Right cardiac atrium (tissue), 5 donors: Measurements from ENCODE around the gene ARSB. TPM values are rescaled to one million over a fixed set of nuclear protein-coding genes. Genes with fewer than 3 reads are reported as not detected.

Experiments
- ATAC-seq, 2 donors: fragments of 200-7000 bp; cut with Tn5 transposase; one replicate each; pipeline versions ENCODE4 v1.8.0 to v1.9.1; 2020; ENCODE audit warnings: moderate library complexity in 2 of 2, mild to moderate bottlenecking in 1 of 2
- DNase-seq, 3 donors: peaks; one replicate each; pipeline ENCODE4 v3.0.0-alpha.2; 2020
- H3K27ac ChIP-seq: one replicate; pipeline ENCODE4 v1.5.1; 2013; ENCODE audit warnings: mild to moderate bottlenecking, low read length, control low read depth, moderate library complexity
- H3K27me3 ChIP-seq: one replicate; pipeline ENCODE4 v1.6.1; 2013; ENCODE audit not compliant: control insufficient read depth, insufficient read depth
- H3K4me1 ChIP-seq: one replicate; pipeline ENCODE4 v1.6.1; 2013; ENCODE audit warnings: low read length; ENCODE audit not compliant: control insufficient read depth, insufficient read depth
- H3K4me3 ChIP-seq: one replicate; pipeline ENCODE4 v1.5.1; 2013; ENCODE audit warnings: low read length, control low read depth
- H3K9me3 ChIP-seq: one replicate; pipeline ENCODE4 v1.6.1; 2013; ENCODE audit warnings: low read length; ENCODE audit not compliant: control insufficient read depth
- WGBS: extraction: QIAGEN DNeasy Blood & Tissue Kit; methylation state at CpG from one replicate; pipeline ENCODE4 v1.1.7; 2013; 5-methylcytosine and 5-hydroxymethylcytosine counted together
- intact Hi-C, 4 donors: fragments of 100-400 bp; cut with DNase I; formaldehyde crosslinking; loops; one replicate each; pipeline versions ENCODE4 v1.11.0 to v1.14.0; 2022 to 2023
- polyA plus RNA-seq: library from polyadenylated mRNA; stranded (reverse); fragments of 200-250 nt; gene quantifications from one replicate; pipeline ENCODE4 v1.2.3, GENCODE V29; 2013
- total RNA-seq, 4 donors: library from RNA; stranded (reverse); fragmentation: NEBNext Ultra II Directional; extraction: Animal tissue kit (Norgen Biotek cat#: 25700); gene quantifications; one replicate each; pipeline ENCODE4 v1.2.1, GENCODE V29; 2021
- donor health status: healthy with polysubstance abuse.
- donor health status: DM: no; HTN: yes; CAD: no.
- donor health status: DM: no; HTN: no; CAD: no.
- donor health status: DM: no; HTN: yes; CAD: no; lungs with severe emphysema.
- donor health status: DM: yes; HTN: yes; CAD: no.

The ARSB gene
- total and polyA plus RNA-seq, 5 donors, result 4.8 to 14.1 (median 13.6) TPM

GRCh38 chr5:78758169-78758839, 226.8 kb downstream of the ARSB start:
- 89% methylated on average over 2 of the region's 2 CpGs for WGBS
- DNase-seq, result no peak
- Histone ChIP-seq H3K4me1 (no peaks in the 10 kb centered on the region), H3K9me3 (no peaks in the 10 kb centered on the region), H3K27ac (no peak overlapping the region), H3K27me3 (no peaks in the 10 kb centered on the region), H3K4me3 (no peak overlapping the region)
- intact Hi-C loops, result no loop called here
- no peak for ATAC-seq

- Histone ChIP-seq H3K27ac (no peak overlapping the region), H3K9me3 (no peaks in the 10 kb centered on the region), H3K4me3 (no peak overlapping the region), H3K4me1 (no peaks in the 10 kb centered on the region), H3K27me3 (no peaks in the 10 kb centered on the region)
- DNase-seq (peak in 2 of 3 donors; percentile 48 to 63), ATAC-seq (peak; percentile 47 to 89)
- intact Hi-C loops, result no loop called here
- WGBS, result 76% methylated on average over 7 of the region's 7 CpGs
Observed at GRCh38 chr5:78757269-78758053, 227.6 kb downstream of the ARSB start.

- ATAC-seq (peak in 1 of 2 donors; percentile 47), DNase-seq (no peak)
- no peaks in the 10 kb centered on the region for H3K9me3 ChIP-seq
- H3K27me3 ChIP-seq, result no peaks in the 10 kb centered on the region
- H3K4me3 ChIP-seq, result no peak overlapping the region
- no peaks in the 10 kb centered on the region for H3K4me1 ChIP-seq
- H3K27ac ChIP-seq, result no peak overlapping the region
- 59% methylated on average over 3 of the region's 3 CpGs for WGBS
- intact Hi-C loops, result no loop called here
Observed at GRCh38 chr5:78756858-78757257, 228.3 kb downstream of the ARSB start.

GRCh38 chr5:78755822-78756429, 229.2 kb downstream of the ARSB start:
- no peak overlapping the region for H3K4me3 ChIP-seq
- no peaks in the 10 kb centered on the region for H3K27me3 ChIP-seq
- no peaks in the 10 kb centered on the region for H3K9me3 ChIP-seq
- WGBS, result 72% methylated on average over 2 of the region's 2 CpGs
- H3K4me1 ChIP-seq, result no peaks in the 10 kb centered on the region
- H3K27ac ChIP-seq, result no peak overlapping the region
- intact Hi-C loops, result no loop called here
- ATAC-seq, result no peak
- no peak for DNase-seq

- ATAC-seq (no peak), DNase-seq (no peak)
- Histone ChIP-seq H3K4me3 (no peak overlapping the region), H3K9me3 (no peaks in the 10 kb centered on the region), H3K27ac (no peak overlapping the region), H3K4me1 (no peaks in the 10 kb centered on the region), H3K27me3 (no peaks in the 10 kb centered on the region)
- intact Hi-C loops, result no loop called here
- 45% methylated on average over 2 of the region's 2 CpGs for WGBS
Observed at GRCh38 chr5:78754655-78755054, 230.5 kb downstream of the ARSB start.

GRCh38 chr5:78753093-78753531, 232.0 kb downstream of the ARSB start:
- ATAC-seq, result no peak
- no peak overlapping the region for H3K27ac ChIP-seq
- WGBS, result 87% methylated on average over 4 of the region's 4 CpGs
- intact Hi-C loops, result no loop called here
- H3K4me1 ChIP-seq, result no peaks in the 10 kb centered on the region
- DNase-seq, result no peak
- no peak overlapping the region for H3K4me3 ChIP-seq
- no peaks in the 10 kb centered on the region for H3K27me3 ChIP-seq
- no peaks in the 10 kb centered on the region for H3K9me3 ChIP-seq

- Histone ChIP-seq H3K27ac (no peak overlapping the region), H3K4me1 (no peaks in the 10 kb centered on the region), H3K4me3 (no peak overlapping the region), H3K27me3 (no peaks in the 10 kb centered on the region), H3K9me3 (no peaks in the 10 kb centered on the region)
- ATAC-seq (no peak), DNase-seq (no peak)
- intact Hi-C loops, result no loop called here
- 84% methylated on average over 1 of the region's 1 CpG for WGBS
Observed at GRCh38 chr5:78751872-78752271, 233.2 kb downstream of the ARSB start.

GRCh38 chr5:78750281-78750680, 234.8 kb downstream of the ARSB start:
- no peaks in the 10 kb centered on the region for H3K9me3 ChIP-seq
- DNase-seq, result no peak
- H3K4me3 ChIP-seq, result no peak overlapping the region
- no peaks in the 10 kb centered on the region for H3K27me3 ChIP-seq
- no peaks in the 10 kb centered on the region for H3K4me1 ChIP-seq
- 41% methylated on average over 2 of the region's 2 CpGs for WGBS
- no peak for ATAC-seq
- H3K27ac ChIP-seq, result no peak overlapping the region
- intact Hi-C loops, result no loop called here

GRCh38 chr5:78747705-78748359, 237.3 kb downstream of the ARSB start:
- Histone ChIP-seq H3K4me1 (no peaks in the 10 kb centered on the region), H3K27me3 (no peaks in the 10 kb centered on the region), H3K9me3 (no peaks in the 10 kb centered on the region), H3K27ac (peak overlapping the region; percentile 42), H3K4me3 (no peak overlapping the region)
- intact Hi-C loops, result no loop called here
- 77% methylated on average over 7 of the region's 7 CpGs for WGBS
- ATAC-seq, result peak; percentile 69 to 72
- no peak for DNase-seq

- DNase-seq (no peak), ATAC-seq (no peak)
Observed at GRCh38 chr5:78747055-78747454, 238.1 kb downstream of the ARSB start.

More at GRCh38 chr5:78747055-78747454, 238.1 kb downstream of the ARSB start:
- H3K27ac ChIP-seq, result no peak overlapping the region
- H3K4me1 ChIP-seq, result no peaks in the 10 kb centered on the region
- no peaks in the 10 kb centered on the region for H3K9me3 ChIP-seq
- H3K4me3 ChIP-seq, result no peak overlapping the region
- intact Hi-C loops, result no loop called here
- 70% methylated on average over 10 of the region's 10 CpGs for WGBS
- no peaks in the 10 kb centered on the region for H3K27me3 ChIP-seq
